ENCODE data around the gene NDUFC1. TPM values are rescaled to one million over a fixed set of nuclear protein-coding genes. Genes with fewer than 3 reads are reported as not detected.

NDUFC1 gene
- total RNA-seq, 4 donors from 2014 or later = 7.6 to 68.0 (median 35.3) TPM

DNA sequence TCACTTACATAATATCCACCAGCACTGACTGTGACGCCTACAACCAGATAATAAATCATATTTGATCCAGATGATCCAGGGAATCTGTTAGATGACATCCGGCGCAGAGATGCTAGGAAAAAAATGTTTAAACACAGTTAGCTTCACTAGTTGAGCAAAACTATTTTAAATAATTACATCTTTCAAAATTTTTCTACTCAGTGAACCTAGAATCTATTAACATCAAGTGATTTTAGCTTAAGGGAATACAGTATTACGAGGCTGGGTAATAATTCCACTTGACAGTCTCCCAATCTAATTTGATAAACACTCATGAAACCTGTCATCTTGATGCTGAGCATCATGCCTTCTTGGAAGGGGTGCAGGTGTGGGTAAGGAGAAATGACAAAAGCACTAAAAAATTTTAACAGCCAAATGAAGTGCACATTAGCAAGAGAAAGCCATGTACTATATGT is 27.0 kb downstream of the NDUFC1 start:
- WGBS, 2 donors (ENCODE audit: low coverage in 1 of 2) = 85 to 98% methylated on average over 4 of the region's 4 CpGs
- TF ChIP-seq EP300 (IDR thresholded peaks at IDR 0.05; ENCODE audit: low read depth) (no peak), POLR2A (IDR thresholded peaks at IDR 0.05) (no peak), POLR2AphosphoS5 (IDR thresholded peaks at IDR 0.05) (no peak)
- TF ChIP-seq, protein P1, sequence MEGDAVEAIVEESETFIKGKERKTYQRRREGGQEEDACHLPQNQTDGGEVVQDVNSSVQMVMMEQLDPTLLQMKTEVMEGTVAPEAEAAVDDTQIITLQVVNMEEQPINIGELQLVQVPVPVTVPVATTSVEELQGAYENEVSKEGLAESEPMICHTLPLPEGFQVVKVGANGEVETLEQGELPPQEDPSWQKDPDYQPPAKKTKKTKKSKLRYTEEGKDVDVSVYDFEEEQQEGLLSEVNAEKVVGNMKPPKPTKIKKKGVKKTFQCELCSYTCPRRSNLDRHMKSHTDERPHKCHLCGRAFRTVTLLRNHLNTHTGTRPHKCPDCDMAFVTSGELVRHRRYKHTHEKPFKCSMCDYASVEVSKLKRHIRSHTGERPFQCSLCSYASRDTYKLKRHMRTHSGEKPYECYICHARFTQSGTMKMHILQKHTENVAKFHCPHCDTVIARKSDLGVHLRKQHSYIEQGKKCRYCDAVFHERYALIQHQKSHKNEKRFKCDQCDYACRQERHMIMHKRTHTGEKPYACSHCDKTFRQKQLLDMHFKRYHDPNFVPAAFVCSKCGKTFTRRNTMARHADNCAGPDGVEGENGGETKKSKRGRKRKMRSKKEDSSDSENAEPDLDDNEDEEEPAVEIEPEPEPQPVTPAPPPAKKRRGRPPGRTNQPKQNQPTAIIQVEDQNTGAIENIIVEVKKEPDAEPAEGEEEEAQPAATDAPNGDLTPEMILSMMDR (IDR thresholded peaks at IDR 0.05) = no peak
- Histone ChIP-seq H3K27me3 (peaks cover 49% of the 10 kb centered on the region), H3K4me1 (peaks cover 0 to 12% (median 9%) of the 10 kb centered on the region in 4 donors), H3K4me3 (no peak overlapping the region), H3K9me3 (no peaks in the 10 kb centered on the region), H3K36me3 (no peaks in the 10 kb centered on the region), H3K27ac (no peak overlapping the region)
- DNase-seq = no peak
- intact Hi-C loops (cut with DNase I; ENCODE audit: low total_unique reads) = no loop called here
- in situ Hi-C loops (cut with MboI; ENCODE audit: low pct_ligation_motif_present in 1 of 4, low pct_unique_long_range_greater_than_20kb in 1 of 4, low sequenced_read_pairs in 3 of 4) = loop anchor here in 1 of 4 donors (25.0 kb wide), 1 partner anchor 188 kb away; no protein-coding TSS in a partner anchor

DNA sequence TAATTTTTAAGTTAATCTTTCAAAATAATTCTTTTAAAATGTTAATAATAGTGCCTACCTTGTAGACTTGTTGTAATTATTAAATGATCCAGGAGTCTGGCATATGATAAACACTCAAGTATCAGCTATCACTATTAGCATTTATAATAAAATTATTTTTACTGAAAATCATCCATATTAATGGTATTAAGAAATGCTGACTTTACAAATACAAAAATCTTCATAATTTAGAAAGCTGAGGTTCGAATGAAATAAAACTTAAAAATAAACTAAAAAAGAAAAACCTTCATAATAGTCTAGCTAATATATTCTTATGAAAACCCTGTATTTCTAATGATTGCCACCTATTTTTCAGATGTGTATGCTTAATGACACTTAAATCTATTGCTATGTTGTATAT is 27.5 kb downstream of the NDUFC1 start:
- no peak overlapping the region for H3K4me3 ChIP-seq
- H3K36me3 ChIP-seq = no peaks in the 10 kb centered on the region
- H3K9me3 ChIP-seq = no peaks in the 10 kb centered on the region
- intact Hi-C loops (cut with DNase I; ENCODE audit: low total_unique reads) (no loop called here), in situ Hi-C loops (cut with MboI; ENCODE audit: low pct_ligation_motif_present in 1 of 4, low pct_unique_long_range_greater_than_20kb in 1 of 4, low sequenced_read_pairs in 3 of 4) (loop anchor here in 1 of 4 donors (25.0 kb wide), 1 partner anchor 187 kb away; no protein-coding TSS in a partner anchor)
- 92 to 93% methylated on average over 1 of the region's 1 CpG for WGBS, 2 donors (ENCODE audit: low coverage in 1 of 2)
- no peak for DNase-seq
- peaks cover 44% of the 10 kb centered on the region for H3K27me3 ChIP-seq
- peaks cover 0 to 9% (median 6%) of the 10 kb centered on the region in 4 donors for H3K4me1 ChIP-seq
- no peak overlapping the region for H3K27ac ChIP-seq
- TF ChIP-seq POLR2AphosphoS5 (IDR thresholded peaks at IDR 0.05) (no peak), EP300 (IDR thresholded peaks at IDR 0.05; ENCODE audit: low read depth) (no peak), POLR2A (IDR thresholded peaks at IDR 0.05) (no peak)
- TF ChIP-seq, protein P1 (IDR thresholded peaks at IDR 0.05) = no peak

GRCh38 chr4:139273835-139274234 is 28.4 kb downstream of the NDUFC1 start:
- TF ChIP-seq POLR2AphosphoS5 (IDR thresholded peaks at IDR 0.05) = no peak
- no peak for TF ChIP-seq POLR2A (IDR thresholded peaks at IDR 0.05)
- no peak for TF ChIP-seq EP300 (IDR thresholded peaks at IDR 0.05; ENCODE audit: low read depth)
- TF ChIP-seq, protein P1 (IDR thresholded peaks at IDR 0.05) = no peak
- no peaks in the 10 kb centered on the region for H3K36me3 ChIP-seq
- in situ Hi-C loops (cut with MboI; ENCODE audit: low pct_ligation_motif_present in 1 of 4, low pct_unique_long_range_greater_than_20kb in 1 of 4, low sequenced_read_pairs in 3 of 4) = no loop called here
- DNase-seq = no peak
- H3K27ac ChIP-seq = no peak overlapping the region
- 78 to 93% methylated on average over 1 of the region's 1 CpG for WGBS, 2 donors (ENCODE audit: low coverage in 1 of 2)
- no peak overlapping the region for H3K4me3 ChIP-seq
- no peaks in the 10 kb centered on the region for H3K9me3 ChIP-seq
- H3K4me1 ChIP-seq = no peaks in the 10 kb centered on the region
- H3K27me3 ChIP-seq = peaks cover 34% of the 10 kb centered on the region
- intact Hi-C loops (cut with DNase I; ENCODE audit: low total_unique reads) = no loop called here

DNA sequence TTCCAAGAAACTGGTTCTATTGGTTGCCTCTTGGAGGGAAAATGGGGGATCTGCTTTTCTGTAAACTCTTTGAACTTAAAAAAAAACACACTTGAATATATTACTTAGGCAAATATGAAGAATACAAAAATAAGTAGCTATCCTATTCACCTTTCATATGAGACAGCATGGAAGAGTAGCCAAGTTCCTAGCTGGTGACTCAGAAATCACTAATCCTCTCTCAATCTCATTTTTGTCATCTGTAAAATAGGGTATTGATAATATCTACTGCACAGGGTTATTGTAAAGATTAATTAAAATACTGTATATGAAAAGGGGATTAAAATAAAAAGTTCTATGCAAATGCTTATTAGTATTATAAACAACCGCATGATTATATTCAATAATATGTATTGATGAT is 35.0 kb downstream of the NDUFC1 start:
- no peak for TF ChIP-seq POLR2A (IDR thresholded peaks at IDR 0.05)
- TF ChIP-seq POLR2AphosphoS5 (IDR thresholded peaks at IDR 0.05) = no peak
- TF ChIP-seq, protein P1 (IDR thresholded peaks at IDR 0.05) = no peak
- TF ChIP-seq EP300 (IDR thresholded peaks at IDR 0.05; ENCODE audit: low read depth) = no peak
- intact Hi-C loops (cut with DNase I; ENCODE audit: low total_unique reads) (no loop called here), in situ Hi-C loops (cut with MboI; ENCODE audit: low pct_ligation_motif_present in 1 of 4, low pct_unique_long_range_greater_than_20kb in 1 of 4, low sequenced_read_pairs in 3 of 4) (no loop called here)
- Histone ChIP-seq H3K4me1 (peaks cover 7 to 17% (median 9%) of the 10 kb centered on the region in 4 donors), H3K36me3 (no peaks in the 10 kb centered on the region), H3K27me3 (no peaks in the 10 kb centered on the region), H3K9me3 (no peaks in the 10 kb centered on the region), H3K4me3 (no peak overlapping the region), H3K27ac (peak overlapping the region in 2 of 4 donors; percentile 71 to 72)
- no peak for DNase-seq
- 95 to 98% methylated on average over 1 of the region's 1 CpG for WGBS, 2 donors (ENCODE audit: low coverage in 1 of 2)

Measured in transverse colon (tissue), 4 donors.